GM20000 (cell line): Measurements from ENCODE around the gene CYB5A.

Source experiments
- DNase-seq: peaks from one replicate; pipeline ENCODE4 v3.0.0; 2012; ENCODE audit warnings: low spot score
- CTCF ChIP-seq: IDR thresholded peaks from 2 replicates; pipeline ENCODE4 v1.5.1; 2012; ENCODE audit warnings: mild to moderate bottlenecking, control low read depth; ENCODE audit errors: extremely low read depth, missing control alignments

CYB5A gene

DNA sequence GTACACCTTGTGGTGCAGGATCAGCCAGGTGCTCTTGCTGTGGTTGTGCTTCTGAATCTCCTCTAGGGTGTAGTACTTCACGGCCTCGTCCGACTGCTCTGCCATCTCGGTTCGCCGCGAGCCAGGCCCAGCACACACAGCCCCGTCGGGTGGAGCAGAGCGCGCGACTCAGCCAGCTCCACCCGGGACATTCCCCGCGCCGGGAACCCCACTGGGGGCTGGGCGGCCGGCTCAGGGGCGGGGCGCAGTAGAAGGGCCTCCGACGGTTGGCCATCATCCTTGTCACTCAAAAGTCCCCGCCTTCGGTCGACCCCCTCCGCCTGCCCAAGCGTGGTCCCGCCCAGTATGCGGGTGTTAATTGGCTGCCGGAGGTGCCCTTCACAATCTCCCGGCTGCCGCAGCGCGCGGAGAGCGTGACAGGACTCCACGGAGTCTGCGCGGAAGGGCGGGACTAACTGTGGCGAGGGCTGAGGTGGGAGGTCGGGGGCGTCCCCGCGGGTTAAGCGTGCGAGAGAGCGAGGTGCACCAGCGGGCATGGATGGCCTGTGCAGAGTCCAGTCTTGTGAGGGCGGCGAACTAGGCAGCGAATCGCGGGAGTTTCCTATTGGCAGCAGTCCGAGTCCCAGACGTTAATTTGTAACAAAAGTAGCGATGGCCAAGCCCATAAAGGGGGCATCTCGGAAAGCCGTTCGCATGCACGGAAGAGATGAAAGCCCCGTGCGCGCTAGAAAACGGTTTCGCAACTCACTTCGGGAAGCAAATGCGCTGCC is at the start of gene CYB5A:
Gene CYB5A, minus strand, starts transcription at position 193 of the 770 bp plus-strand sequence. Its CDS starts 88 bp downstream, at position 105.
- TF ChIP-seq CTCF, result no peak

GRCh38 chr18:74337912-74338309 is 46.1 kb upstream of the CYB5A start:
- TF ChIP-seq CTCF, result no peak
- DNase-seq, result no peak

More for the DNA sequence above, at the start of gene CYB5A:
- DNase-seq, result peak; percentile 100

GRCh38 chr18:74337155-74337911 is 45.6 kb upstream of the CYB5A start:
- DNase-seq, result no peak
- TF ChIP-seq CTCF, result no peak

DNA sequence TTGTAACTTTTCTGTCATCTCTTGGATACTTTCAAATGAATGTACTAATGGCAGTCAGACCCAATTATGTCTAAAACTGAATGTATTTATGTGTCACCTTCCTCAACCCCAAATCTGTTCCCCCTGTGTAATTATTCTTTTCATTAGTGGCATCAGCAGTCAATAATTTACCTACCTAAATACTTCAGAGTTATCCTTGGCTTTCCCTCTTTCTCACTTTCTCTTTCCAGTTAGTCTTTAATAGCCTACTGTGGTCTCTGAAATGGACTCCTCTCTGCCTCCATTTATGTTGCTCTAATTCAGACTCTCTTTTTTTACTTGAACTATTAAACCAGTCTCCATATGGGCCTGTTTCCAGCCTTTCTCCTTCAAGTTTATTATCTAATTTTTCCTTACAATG is 44.9 kb upstream of the CYB5A start:
- TF ChIP-seq CTCF, result no peak
- DNase-seq, result no peak

DNA sequence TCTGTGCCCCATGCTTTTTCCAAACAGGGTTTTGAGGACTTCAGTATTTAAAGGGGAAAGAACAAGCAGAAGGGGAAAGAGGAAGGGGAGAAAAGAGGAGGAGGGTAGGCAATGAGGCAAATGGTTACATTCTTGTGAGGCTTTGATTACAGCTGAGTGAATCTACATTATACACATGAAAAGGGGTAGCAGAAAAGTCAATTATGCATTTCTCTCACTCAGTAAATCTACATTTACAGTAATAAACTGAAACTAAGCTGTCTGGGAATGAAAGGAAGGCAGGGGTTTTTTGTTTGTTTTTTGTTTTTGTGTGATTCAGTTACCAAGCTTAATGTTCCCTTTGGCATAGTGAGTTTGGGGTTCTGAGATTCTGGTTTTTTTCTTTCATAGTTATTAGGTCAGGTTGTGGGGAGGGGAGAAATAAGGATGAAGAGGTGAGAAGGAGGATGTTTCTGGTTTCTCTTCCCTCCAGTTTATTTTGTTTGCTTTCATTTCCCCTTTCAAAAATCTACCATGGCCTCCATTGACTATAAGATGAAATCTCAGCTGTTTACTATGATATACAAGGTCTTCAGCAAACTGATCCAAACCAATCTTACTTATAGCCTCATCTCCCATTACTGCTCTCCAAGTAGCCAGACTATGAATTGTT is 42.6 kb upstream of the CYB5A start:
- no peak for TF ChIP-seq CTCF

DNA sequence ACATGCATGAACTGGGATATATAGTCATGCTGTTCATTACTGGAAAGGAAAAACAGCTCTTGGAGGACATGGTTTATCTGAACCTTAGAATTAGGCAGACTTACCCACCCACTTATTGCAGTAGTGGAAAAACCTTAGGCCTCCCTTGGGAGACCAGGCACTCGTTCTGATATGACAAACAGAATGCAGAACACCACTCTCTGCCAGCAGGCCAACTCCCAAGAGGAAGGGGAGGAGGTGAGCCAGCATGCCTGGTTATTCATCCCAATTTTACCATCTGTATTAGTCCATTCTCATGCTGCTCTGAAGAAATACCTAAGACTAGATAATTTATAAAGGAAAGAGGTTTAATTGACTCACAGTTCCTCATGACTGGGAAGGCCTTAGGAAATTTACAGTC is 41.3 kb upstream of the CYB5A start:
- DNase-seq, result no peak

More for the DNA sequence above, 42.6 kb upstream of the CYB5A start:
- no peak for DNase-seq

More for the DNA sequence above, 41.3 kb upstream of the CYB5A start:
- TF ChIP-seq CTCF, result no peak
